A673 (cell line): Measurements from ENCODE around the gene C11orf21. TPM values are rescaled to one million over a fixed set of nuclear protein-coding genes. Genes with fewer than 3 reads are reported as not detected.

Experiments used
- BruUV-seq: library from RNA; stranded (reverse); fragments of 400-500 nt; replicated peaks from 2 replicates; lab custom pipeline; 2021; lab: Mats Ljungman, UMichigan
- CTCF ChIA-PET: fragments of 300-600 bp; sonication (Branson Sonifier 250); formaldehyde crosslinking; loops from one replicate; lab custom pipeline; 2022; ENCODE audit warnings: antibody characterized with exemption; lab: Charles Lee
- POLR2A ChIA-PET: fragments of 300-600 bp; sonication (Branson Sonifier 250); formaldehyde crosslinking; loops from one replicate; lab custom pipeline; 2022; ENCODE audit warnings: antibody characterized with exemption; ENCODE audit not compliant: low non-redundant PET; lab: Charles Lee
- DNase-seq: peaks from one replicate; pipeline ENCODE4 v3.0.0-alpha.2; 2015; ENCODE audit warnings: low spot score
- H3K27ac ChIP-seq: fragments of 200-600 bp; sonication (generic); 2 replicates; pipeline ENCODE4 v1.5.1; 2016; ENCODE audit warnings: mixed run types, low read depth, mild to moderate bottlenecking, mixed read lengths, antibody characterized with exemption, low read length; ENCODE audit not compliant: poor library complexity, severe bottlenecking
- H3K27me3 ChIP-seq: fragments of 200-600 bp; sonication (generic); replicated peaks from 2 replicates; pipeline ENCODE4 v1.6.1; 2017; ENCODE audit warnings: mixed run types, low read depth, mild to moderate bottlenecking, mixed read lengths, antibody characterized with exemption, low read length; ENCODE audit not compliant: insufficient read depth, poor library complexity
- H3K36me3 ChIP-seq: fragments of 200-600 bp; sonication (generic); 2 replicates; pipeline ENCODE4 v1.6.1; 2016; ENCODE audit warnings: mixed run types, mild to moderate bottlenecking, mixed read lengths, antibody characterized with exemption, low read length; ENCODE audit not compliant: insufficient read depth, poor library complexity, severe bottlenecking
- H3K4me1 ChIP-seq: fragments of 200-600 bp; sonication (generic); 2 replicates; pipeline ENCODE4 v1.6.1; 2017; ENCODE audit warnings: mixed run types, mild to moderate bottlenecking, mixed read lengths, antibody characterized with exemption, low read length; ENCODE audit not compliant: insufficient read depth, poor library complexity, severe bottlenecking
- H3K4me3 ChIP-seq: fragments of 200-600 bp; sonication (generic); 2 replicates; pipeline ENCODE4 v1.5.1; 2016; ENCODE audit warnings: low read depth, mixed run types, mild to moderate bottlenecking, mixed read lengths, low read length; ENCODE audit not compliant: poor library complexity, severe bottlenecking
- H3K9me3 ChIP-seq: fragments of 200-600 bp; sonication (generic); 2 replicates; pipeline ENCODE4 v1.6.1; 2016; ENCODE audit warnings: mixed run types, low read depth, mild to moderate bottlenecking, mixed read lengths, antibody characterized with exemption, low read length; ENCODE audit not compliant: poor library complexity, severe bottlenecking
- EZH2 ChIP-seq: fragments of 200-600 bp; sonication (generic); IDR thresholded peaks from 2 replicates; pipeline ENCODE4 v1.6.1; 2017; ENCODE audit warnings: borderline replicate concordance, low read depth, mild to moderate bottlenecking, mixed read lengths, antibody characterized with exemption, low read length; ENCODE audit not compliant: poor library complexity, severe bottlenecking
- intact Hi-C: fragments of 100-400 bp; cut with micrococcal nuclease; formaldehyde crosslinking; loops from one replicate; pipeline ENCODE4 v1.10.0; 2022; ENCODE audit not compliant: unreplicated experiment
- total RNA-seq: library from RNA; stranded (reverse); gene quantifications from 2 replicates; pipeline ENCODE4 v1.2.3, GENCODE V29; 2021
- TF ChIP-seq, protein P1 (sequence below): fragments of 300-800, 200-600 bp; sonication (generic); conservative IDR thresholded peaks from 2 replicates; pipeline ENCODE4 v1.5.1; 2017; ENCODE audit warnings: low read depth, mild to moderate bottlenecking, antibody characterized with exemption, low read length, moderate library complexity, mixed read lengths

The C11orf21 gene
- total RNA-seq, 1 experiment from 2014 or later = not detected

DNA sequence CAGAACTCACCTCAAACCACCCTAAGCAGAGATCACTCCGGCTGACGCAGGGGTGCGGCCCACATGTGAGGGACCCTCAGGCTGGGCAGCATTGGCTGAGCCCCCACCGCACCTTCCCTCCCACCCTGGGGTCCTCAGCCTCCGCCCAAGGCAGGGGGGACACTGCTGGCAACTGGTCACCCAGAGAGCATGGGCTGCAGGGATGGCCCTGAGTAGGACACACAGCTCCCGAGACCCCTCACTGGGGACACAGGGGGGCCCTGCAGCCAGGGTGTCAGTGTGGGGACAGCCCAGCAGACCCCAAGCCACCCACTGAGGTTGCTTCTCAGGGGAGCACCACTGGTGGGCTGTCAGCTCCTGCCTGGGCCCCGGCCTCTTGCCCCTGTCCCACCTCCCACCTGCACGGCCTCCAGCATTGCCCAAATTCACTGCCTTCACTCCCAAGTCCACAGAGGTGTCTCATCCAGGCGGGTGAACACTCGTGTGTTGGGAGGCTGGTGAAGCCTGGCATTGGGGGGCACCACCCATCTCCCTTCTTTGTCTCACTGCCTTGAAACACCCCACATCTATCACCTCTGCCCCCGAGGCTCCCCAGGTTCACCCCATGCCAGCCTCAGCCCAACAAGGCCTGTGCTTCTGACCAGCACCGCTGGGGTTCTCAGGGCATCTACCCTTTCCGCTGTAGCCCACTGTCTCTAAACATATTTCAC, 4.7 kb downstream of the C11orf21 start:
- H3K27me3 ChIP-seq = no peaks in the 10 kb centered on the region
- no peaks in the 10 kb centered on the region for H3K9me3 ChIP-seq
- CTCF ChIA-PET = no interaction called here
- no peak for TF ChIP-seq EZH2
- TF ChIP-seq, protein P1, sequence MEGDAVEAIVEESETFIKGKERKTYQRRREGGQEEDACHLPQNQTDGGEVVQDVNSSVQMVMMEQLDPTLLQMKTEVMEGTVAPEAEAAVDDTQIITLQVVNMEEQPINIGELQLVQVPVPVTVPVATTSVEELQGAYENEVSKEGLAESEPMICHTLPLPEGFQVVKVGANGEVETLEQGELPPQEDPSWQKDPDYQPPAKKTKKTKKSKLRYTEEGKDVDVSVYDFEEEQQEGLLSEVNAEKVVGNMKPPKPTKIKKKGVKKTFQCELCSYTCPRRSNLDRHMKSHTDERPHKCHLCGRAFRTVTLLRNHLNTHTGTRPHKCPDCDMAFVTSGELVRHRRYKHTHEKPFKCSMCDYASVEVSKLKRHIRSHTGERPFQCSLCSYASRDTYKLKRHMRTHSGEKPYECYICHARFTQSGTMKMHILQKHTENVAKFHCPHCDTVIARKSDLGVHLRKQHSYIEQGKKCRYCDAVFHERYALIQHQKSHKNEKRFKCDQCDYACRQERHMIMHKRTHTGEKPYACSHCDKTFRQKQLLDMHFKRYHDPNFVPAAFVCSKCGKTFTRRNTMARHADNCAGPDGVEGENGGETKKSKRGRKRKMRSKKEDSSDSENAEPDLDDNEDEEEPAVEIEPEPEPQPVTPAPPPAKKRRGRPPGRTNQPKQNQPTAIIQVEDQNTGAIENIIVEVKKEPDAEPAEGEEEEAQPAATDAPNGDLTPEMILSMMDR = no peak
- DNase-seq = no peak
- H3K4me3 ChIP-seq = no peak overlapping the region
- H3K27ac ChIP-seq = no peak overlapping the region
- POLR2A ChIA-PET = no interaction called here
- no peaks in the 10 kb centered on the region for H3K4me1 ChIP-seq
- intact Hi-C loops = no loop called here
- H3K36me3 ChIP-seq = no peaks in the 10 kb centered on the region
- BruUV-seq = no TSS peak

DNA sequence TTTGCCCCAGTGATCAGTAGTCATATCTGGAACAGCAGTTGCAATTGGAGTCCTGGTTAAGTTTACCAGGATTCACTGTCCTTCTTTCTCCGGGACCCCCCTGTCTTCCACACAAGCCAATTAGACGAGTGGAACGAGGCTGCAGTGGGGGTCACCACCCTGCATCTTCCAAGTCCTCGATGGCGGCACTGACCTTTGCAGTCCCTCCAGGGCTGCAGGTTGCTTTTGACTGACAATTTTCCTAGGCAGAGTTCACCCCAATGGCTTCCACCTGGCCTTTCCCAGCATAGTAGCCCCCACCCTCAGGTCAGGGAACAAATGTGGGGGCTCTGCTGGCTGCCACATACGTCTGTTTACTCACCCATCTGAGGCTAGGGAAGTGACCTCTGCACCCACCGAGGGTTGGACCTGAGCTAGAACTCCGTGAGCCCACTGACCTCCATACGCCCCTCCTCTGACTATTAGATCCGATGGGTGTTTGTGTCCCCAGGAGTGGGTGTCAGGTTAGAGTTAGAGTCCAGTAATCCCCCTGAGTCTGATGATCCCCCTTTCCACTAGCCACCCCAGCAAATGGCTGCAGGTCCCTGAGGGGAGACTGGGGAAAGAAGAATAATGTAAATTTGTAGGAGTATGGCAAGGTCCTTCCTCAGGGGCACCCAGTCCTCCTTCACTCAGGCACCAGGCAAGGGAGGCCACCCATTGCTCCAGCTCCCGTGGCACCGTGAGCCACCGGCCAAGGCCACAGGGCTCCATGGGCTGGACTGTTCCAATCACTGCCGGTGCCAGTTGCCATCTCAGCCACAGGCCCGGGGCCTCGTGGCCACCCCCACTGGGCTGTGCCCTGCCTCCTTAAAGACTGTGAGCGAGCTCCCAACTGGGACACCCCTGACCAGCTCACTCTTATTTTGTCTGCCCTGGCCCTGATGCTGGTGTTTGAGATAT, 5.5 kb downstream of the C11orf21 start:
- POLR2A ChIA-PET = no interaction called here

DNA sequence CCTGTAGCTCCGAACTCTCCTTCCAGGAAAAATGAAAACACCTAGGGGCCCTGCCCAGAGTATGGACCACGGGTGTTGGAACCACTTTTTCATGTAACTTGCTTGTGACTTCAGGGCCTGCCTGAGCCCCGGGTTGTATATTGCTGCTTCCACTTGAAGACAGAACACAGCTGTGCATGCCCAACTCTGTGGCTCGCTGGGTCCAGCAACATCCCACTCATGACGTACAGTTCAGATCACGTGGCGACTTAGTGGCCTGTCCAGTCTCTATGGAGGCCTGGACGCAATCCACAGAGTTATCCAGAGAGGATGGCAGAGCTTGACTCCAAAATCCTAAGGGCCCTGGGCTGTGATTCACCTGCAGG, 6.8 kb downstream of the C11orf21 start:
- TF ChIP-seq, protein P1 = no peak
- no peak for TF ChIP-seq EZH2
- Histone ChIP-seq H3K9me3 (no peaks in the 10 kb centered on the region), H3K4me1 (no peaks in the 10 kb centered on the region), H3K36me3 (no peaks in the 10 kb centered on the region), H3K27me3 (no peaks in the 10 kb centered on the region), H3K4me3 (no peak overlapping the region), H3K27ac (no peak overlapping the region)
- POLR2A ChIA-PET = no interaction called here
- intact Hi-C loops = no loop called here
- CTCF ChIA-PET = no interaction called here
- DNase-seq = no peak
- BruUV-seq = no TSS peak

More for the DNA sequence above, 5.5 kb downstream of the C11orf21 start:
- Histone ChIP-seq H3K27me3 (no peaks in the 10 kb centered on the region), H3K4me3 (no peak overlapping the region), H3K9me3 (no peaks in the 10 kb centered on the region), H3K4me1 (no peaks in the 10 kb centered on the region), H3K36me3 (no peaks in the 10 kb centered on the region), H3K27ac (no peak overlapping the region)
- TF ChIP-seq, protein P1 = no peak
- no peak for TF ChIP-seq EZH2
- BruUV-seq = no TSS peak
- DNase-seq = no peak
- intact Hi-C loops = no loop called here
- CTCF ChIA-PET = no interaction called here
